HepG2 (cell line): ENCODE data around the gene CPNE2. TPM values are rescaled to one million over a fixed set of nuclear protein-coding genes. Genes with fewer than 3 reads are reported as not detected.

ENCODE experiments used
- ARID2 ChIP-seq: sonication (generic); formaldehyde crosslinking; IDR thresholded peaks from 2 replicates; pipeline ENCODE4 v1.8.1; 2022; ENCODE audit warnings: mild to moderate bottlenecking, missing genetic modification reagents, borderline replicate concordance
- BCL6 ChIP-seq: IDR thresholded peaks from 2 replicates; pipeline ENCODE4 v1.6.1; 2016; ENCODE audit warnings: missing genetic modification reagents, missing compliant biosample characterization
- IRF2 ChIP-seq: IDR thresholded peaks from 2 replicates; pipeline ENCODE4 v1.6.1; 2018; ENCODE audit warnings: missing genetic modification reagents, missing compliant biosample characterization
- MIER3 ChIP-seq: IDR thresholded peaks from 2 replicates; pipeline ENCODE4 v1.6.1; 2016; ENCODE audit warnings: missing compliant biosample characterization, borderline replicate concordance
- NFIC ChIP-seq: IDR thresholded peaks from 2 replicates; pipeline ENCODE4 v1.6.1; 2012; ENCODE audit warnings: mild to moderate bottlenecking, low read length, inconsistent platforms
- ONECUT2 ChIP-seq: sonication (generic); formaldehyde crosslinking; IDR thresholded peaks from 2 replicates; pipeline ENCODE4 v1.4.0; 2020; ENCODE audit warnings: missing genetic modification reagents
- SOX6 ChIP-seq, 2 experiments: fragments of 450-650 bp in 1 of 2; sonication (generic) in 1 of 2; formaldehyde crosslinking in 1 of 2; IDR thresholded peaks; 2 replicates each; pipeline versions ENCODE4 v1.4.0 to v1.6.1; 2017 to 2020; ENCODE audit warnings: antibody characterized with exemption in 1 of 2, mild to moderate bottlenecking in 1 of 2, missing genetic modification reagents in 1 of 2
- SP4 ChIP-seq: sonication (generic); formaldehyde crosslinking; IDR thresholded peaks from 2 replicates; pipeline ENCODE4 v1.8.1; 2023; ENCODE audit warnings: mild to moderate bottlenecking, missing genetic modification reagents
- TAF1 ChIP-seq: sonication (generic); formaldehyde crosslinking; IDR thresholded peaks from 2 replicates; pipeline ENCODE4 v1.4.0; 2020; ENCODE audit warnings: missing genetic modification reagents
- TOPORS ChIP-seq: sonication (generic); formaldehyde crosslinking; IDR thresholded peaks from 2 replicates; pipeline ENCODE4 v1.8.0; 2023; ENCODE audit warnings: mild to moderate bottlenecking, missing genetic modification reagents
- ZMYM4 ChIP-seq: sonication (generic); formaldehyde crosslinking; IDR thresholded peaks from 2 replicates; pipeline ENCODE4 v1.8.1; 2023; ENCODE audit warnings: mild to moderate bottlenecking, missing genetic modification reagents
- ZNF329 ChIP-seq: sonication (generic); formaldehyde crosslinking; IDR thresholded peaks from 2 replicates; pipeline ENCODE4 v1.9.0; 2021; ENCODE audit warnings: low read depth, mild to moderate bottlenecking, missing genetic modification reagents
- ZNF350 ChIP-seq: sonication (generic); formaldehyde crosslinking; IDR thresholded peaks from 2 replicates; pipeline ENCODE4 v1.4.0; 2020; ENCODE audit warnings: mild to moderate bottlenecking, low read depth, missing genetic modification reagents, borderline replicate concordance
- ZNF354B ChIP-seq: sonication (generic); formaldehyde crosslinking; IDR thresholded peaks from 2 replicates; pipeline ENCODE4 v1.8.0; 2022; ENCODE audit warnings: mild to moderate bottlenecking, missing genetic modification reagents
- ZNF558 ChIP-seq: sonication (generic); formaldehyde crosslinking; IDR thresholded peaks from 2 replicates; pipeline ENCODE4 v1.9.0; 2022; ENCODE audit warnings: mild to moderate bottlenecking, missing genetic modification reagents, borderline replicate concordance
- ZNF746 ChIP-seq: sonication (generic); formaldehyde crosslinking; IDR thresholded peaks from 2 replicates; pipeline ENCODE4 v1.8.0; 2022; ENCODE audit warnings: mild to moderate bottlenecking, missing genetic modification reagents
- polyA plus RNA-seq, 8 experiments: library from polyadenylated mRNA; depleted of rRNA in 3 of 8; stranded (reverse) in 7 of 8; unstranded in 1 of 8; fragments of >200 nt; fragmentation: Illumina TruSeq in 4 of 8; extraction: Trizol in 4 of 8; gene quantifications; 2 replicates each; pipeline versions ENCODE4 v1.2.1 to v1.2.3, GENCODE V29; 2011 to 2016; ENCODE audit warnings: low read depth in 4 of 8, missing spikeins in 1 of 8, mixed read lengths in 1 of 8; ENCODE audit not compliant: insufficient read depth in 1 of 8
- total RNA-seq, 5 experiments: library from RNA; depleted of rRNA; stranded (reverse); fragments of >200 nt; fragmentation: Illumina TruSeq; extraction: Trizol; gene quantifications; 2 replicates each; pipeline ENCODE4 v1.2.3, GENCODE V29; 2016; ENCODE audit warnings: low read depth in 1 of 5
- TF ChIP-seq, protein P1 (sequence below): sonication (generic); formaldehyde crosslinking; conservative IDR thresholded peaks from 2 replicates; pipeline ENCODE4 v1.8.0; 2022; ENCODE audit warnings: mild to moderate bottlenecking, moderate library complexity, missing genetic modification reagents
- TF ChIP-seq, protein P2 (sequence below): sonication (generic); formaldehyde crosslinking; IDR thresholded peaks from 2 replicates; pipeline ENCODE4 v1.5.0; 2020; ENCODE audit warnings: mild to moderate bottlenecking, low read depth, missing genetic modification reagents, borderline replicate concordance
- TF ChIP-seq, protein P3 (sequence below): IDR thresholded peaks from 2 replicates; pipeline ENCODE4 v1.6.1; 2016; ENCODE audit warnings: mild to moderate bottlenecking, missing biosample characterization, missing genetic modification reagents
- TF ChIP-seq, protein P4 (sequence below): sonication (generic); formaldehyde crosslinking; IDR thresholded peaks from 2 replicates; pipeline ENCODE4 v1.4.0; 2020; ENCODE audit warnings: mild to moderate bottlenecking, missing genetic modification reagents
- TF ChIP-seq, protein P5 (sequence below): IDR thresholded peaks from 2 replicates; pipeline ENCODE4 v1.6.1; 2012; ENCODE audit warnings: inconsistent platforms

CPNE2 gene
- total and polyA plus RNA-seq, 2 of the 13 experiments (the other 11 are each of a cell fraction or from before 2014, with no cell fraction given): 10.6 to 23.3 TPM

DNA sequence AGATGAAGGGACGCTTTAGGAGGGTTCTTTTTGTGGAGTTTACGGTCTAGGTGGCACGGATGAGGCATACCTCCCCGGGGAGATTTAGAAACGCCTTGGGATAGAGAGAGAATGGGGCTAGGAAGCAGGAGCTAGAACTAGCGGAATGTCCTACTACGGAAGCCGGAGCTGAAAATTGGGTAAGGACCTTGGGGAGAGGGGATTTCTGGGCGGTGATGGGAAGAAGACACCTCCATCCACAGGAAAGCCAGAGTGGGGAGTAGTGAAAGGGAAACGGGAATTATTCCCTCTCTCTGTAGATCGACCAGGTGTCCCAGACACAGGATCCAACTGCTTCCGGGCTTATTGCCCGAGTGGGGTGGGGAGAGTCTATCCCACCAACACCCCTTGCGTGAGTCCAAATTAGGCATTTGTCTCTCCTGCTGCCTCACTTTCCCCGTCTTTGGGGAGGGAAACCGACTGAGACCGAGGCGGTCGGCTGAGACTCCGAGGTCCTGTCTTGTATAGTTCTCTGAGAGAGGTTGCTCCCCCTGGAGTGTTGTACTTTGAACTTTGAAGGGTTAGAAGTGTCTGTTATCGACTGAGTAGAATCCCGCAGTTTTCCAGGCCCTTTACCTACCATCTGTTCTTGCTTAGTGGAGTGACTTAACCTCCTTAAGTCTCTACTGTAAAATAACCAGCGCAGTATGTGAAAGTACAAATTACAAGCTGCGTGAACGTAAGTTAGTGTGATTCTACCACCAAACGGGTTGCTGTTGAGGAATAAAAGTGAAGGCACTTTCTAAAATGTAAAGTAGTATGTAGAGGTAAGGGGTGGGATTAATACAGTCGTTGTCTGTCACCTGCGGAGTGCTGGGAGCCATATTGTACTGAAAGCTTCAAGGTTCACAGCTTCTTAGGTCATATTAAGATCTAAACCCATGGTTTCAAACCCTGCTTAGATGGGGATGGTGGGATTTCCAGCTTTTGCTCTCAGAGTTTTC is 94.8 kb downstream of the CPNE2 start (continued):
- TF ChIP-seq, protein P1, sequence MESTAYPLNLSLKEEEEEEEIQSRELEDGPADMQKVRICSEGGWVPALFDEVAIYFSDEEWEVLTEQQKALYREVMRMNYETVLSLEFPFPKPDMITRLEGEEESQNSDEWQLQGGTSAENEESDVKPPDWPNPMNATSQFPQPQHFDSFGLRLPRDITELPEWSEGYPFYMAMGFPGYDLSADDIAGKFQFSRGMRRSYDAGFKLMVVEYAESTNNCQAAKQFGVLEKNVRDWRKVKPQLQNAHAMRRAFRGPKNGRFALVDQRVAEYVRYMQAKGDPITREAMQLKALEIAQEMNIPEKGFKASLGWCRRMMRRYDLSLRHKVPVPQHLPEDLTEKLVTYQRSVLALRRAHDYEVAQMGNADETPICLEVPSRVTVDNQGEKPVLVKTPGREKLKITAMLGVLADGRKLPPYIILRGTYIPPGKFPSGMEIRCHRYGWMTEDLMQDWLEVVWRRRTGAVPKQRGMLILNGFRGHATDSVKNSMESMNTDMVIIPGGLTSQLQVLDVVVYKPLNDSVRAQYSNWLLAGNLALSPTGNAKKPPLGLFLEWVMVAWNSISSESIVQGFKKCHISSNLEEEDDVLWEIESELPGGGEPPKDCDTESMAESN (CRISPR knock-in tag): peak; percentile 46; the same call in 1 of the 2 replicates
- TF ChIP-seq ZNF746 (no peak), ZMYM4 (CRISPR knock-in tag) (no peak), TAF1 (CRISPR knock-in tag) (peak; percentile 58), IRF2 (0 out of 2 replicates have a peak, but pooled peaks have one; percentile 15), ONECUT2 (CRISPR knock-in tag) (peak; percentile 51; the same call in 1 of the 2 replicates), ZNF558 (CRISPR knock-in tag) (0 out of 2 replicates have a peak, but pooled peaks have one; percentile 68), TOPORS (0 out of 2 replicates have a peak, but pooled peaks have one; percentile 40), MIER3 (CRISPR knock-in tag) (0 out of 2 replicates have a peak, but pooled peaks have one; percentile 25), NFIC (0 out of 2 replicates have a peak, but pooled peaks have one; percentile 23), SP4 (0 out of 2 replicates have a peak, but pooled peaks have one; percentile 33), SOX6 (IDR thresholded peaks at IDR 0.05) (no peak), SOX6 (CRISPR knock-in tag; IDR thresholded peaks at IDR 0.05) (peak; percentile 12; the same call in 1 of the 2 replicates), ZNF329 (CRISPR knock-in tag) (no peak; the same call in 1 of the 2 replicates), ZNF350 (CRISPR knock-in tag) (peak; percentile 43; the same call in 1 of the 2 replicates), ARID2 (CRISPR knock-in tag) (0 out of 2 replicates have a peak, but pooled peaks have one; percentile 16), BCL6 (CRISPR knock-in tag) (peak; percentile 19; the same call in 1 of the 2 replicates), ZNF354B (CRISPR knock-in tag) (peak; percentile 40; the same call in 1 of the 2 replicates)
- TF ChIP-seq, protein P2, sequence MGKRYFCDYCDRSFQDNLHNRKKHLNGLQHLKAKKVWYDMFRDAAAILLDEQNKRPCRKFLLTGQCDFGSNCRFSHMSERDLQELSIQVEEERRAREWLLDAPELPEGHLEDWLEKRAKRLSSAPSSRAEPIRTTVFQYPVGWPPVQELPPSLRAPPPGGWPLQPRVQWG: no peak
- TF ChIP-seq, protein P3, sequence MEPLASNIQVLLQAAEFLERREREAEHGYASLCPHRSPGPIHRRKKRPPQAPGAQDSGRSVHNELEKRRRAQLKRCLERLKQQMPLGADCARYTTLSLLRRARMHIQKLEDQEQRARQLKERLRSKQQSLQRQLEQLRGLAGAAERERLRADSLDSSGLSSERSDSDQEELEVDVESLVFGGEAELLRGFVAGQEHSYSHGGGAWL: no peak
- TF ChIP-seq, protein P4, sequence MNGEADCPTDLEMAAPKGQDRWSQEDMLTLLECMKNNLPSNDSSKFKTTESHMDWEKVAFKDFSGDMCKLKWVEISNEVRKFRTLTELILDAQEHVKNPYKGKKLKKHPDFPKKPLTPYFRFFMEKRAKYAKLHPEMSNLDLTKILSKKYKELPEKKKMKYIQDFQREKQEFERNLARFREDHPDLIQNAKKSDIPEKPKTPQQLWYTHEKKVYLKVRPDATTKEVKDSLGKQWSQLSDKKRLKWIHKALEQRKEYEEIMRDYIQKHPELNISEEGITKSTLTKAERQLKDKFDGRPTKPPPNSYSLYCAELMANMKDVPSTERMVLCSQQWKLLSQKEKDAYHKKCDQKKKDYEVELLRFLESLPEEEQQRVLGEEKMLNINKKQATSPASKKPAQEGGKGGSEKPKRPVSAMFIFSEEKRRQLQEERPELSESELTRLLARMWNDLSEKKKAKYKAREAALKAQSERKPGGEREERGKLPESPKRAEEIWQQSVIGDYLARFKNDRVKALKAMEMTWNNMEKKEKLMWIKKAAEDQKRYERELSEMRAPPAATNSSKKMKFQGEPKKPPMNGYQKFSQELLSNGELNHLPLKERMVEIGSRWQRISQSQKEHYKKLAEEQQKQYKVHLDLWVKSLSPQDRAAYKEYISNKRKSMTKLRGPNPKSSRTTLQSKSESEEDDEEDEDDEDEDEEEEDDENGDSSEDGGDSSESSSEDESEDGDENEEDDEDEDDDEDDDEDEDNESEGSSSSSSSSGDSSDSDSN (CRISPR knock-in tag): 0 out of 2 replicates have a peak, but pooled peaks have one; percentile 5
- TF ChIP-seq, protein P5, sequence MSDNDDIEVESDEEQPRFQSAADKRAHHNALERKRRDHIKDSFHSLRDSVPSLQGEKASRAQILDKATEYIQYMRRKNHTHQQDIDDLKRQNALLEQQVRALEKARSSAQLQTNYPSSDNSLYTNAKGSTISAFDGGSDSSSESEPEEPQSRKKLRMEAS: peak; percentile 16
